ENCODE results near the gene KRTAP4-2.

- TF ChIP-seq CTCF (IDR thresholded peaks at IDR 0.05; ENCODE audit: borderline replicate concordance, extremely low read depth, low read length, poor library complexity, severe bottlenecking) (no peak), EZH2 (IDR thresholded peaks at IDR 0.05; ENCODE audit: borderline replicate concordance, low read depth, low read length, severe bottlenecking) (no peak)
These were observed 21.5 kb upstream of the KRTAP4-2 start for GRCh38 chr17:41199421-41200078.
